ENCODE results near the gene EFCAB5.
"Not testable (repeated sequence)": the region's sequence is repeated elsewhere in the genome, so short reads cannot be mapped to it uniquely, and the experiment has no call there.

The EFCAB5 gene

DNA sequence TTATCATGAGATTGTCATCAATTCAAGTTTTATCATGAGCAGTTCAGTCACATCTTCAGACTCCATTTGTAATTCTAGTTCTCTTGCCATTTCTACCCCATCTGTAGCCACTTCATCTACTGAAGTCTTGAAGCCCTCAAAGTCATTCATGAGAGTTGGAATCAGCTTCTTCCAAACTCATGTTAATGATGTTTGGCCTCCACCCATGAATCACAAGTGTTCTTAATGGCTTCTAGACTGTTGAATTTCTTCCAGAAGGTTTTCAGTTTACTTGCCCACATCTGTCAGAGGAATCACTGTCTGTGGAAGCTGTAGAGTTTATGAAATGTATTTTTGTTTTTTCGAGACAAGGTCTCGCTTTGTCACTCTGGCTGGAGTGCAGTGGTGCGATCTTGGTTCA is 191.2 kb downstream of the EFCAB5 start:
- Histone ChIP-seq H3K79me2 (ENCODE audit: insufficient read depth, low read length) (peaks cover 82% of the 10 kb centered on the region), H3K4me2 (ENCODE audit: insufficient read depth, low read length) (no peak overlapping the region), H3K4me1 (ENCODE audit: insufficient read depth, low read length) (no peaks in the 10 kb centered on the region), H2AFZ (ENCODE audit: low read depth, low read length) (no peak overlapping the region), H3K9me3 (ENCODE audit: insufficient read depth, low read length, severe bottlenecking) (no peaks in the 10 kb centered on the region), H3K4me3 (ENCODE audit: low read depth in 1 of 2, low read length in 2 of 2) (no peak overlapping the region), H4K20me1 (ENCODE audit: insufficient read depth, low read length) (peaks cover 6% of the 10 kb centered on the region; the same call in 1 of the 2 replicates), H3K9ac (ENCODE audit: low read depth, low read length) (no peak overlapping the region), H3K27me3 (ENCODE audit: insufficient read depth, low read length, poor library complexity) (no peaks in the 10 kb centered on the region), H3K36me3 (ENCODE audit: insufficient read depth, low read length) (peaks cover 46% of the 10 kb centered on the region), H3K27ac (ENCODE audit: low read length) (no peak overlapping the region)
- no peak for ATAC-seq (ENCODE audit: insufficient read depth, low read depth)
- TF ChIP-seq EZH2 (IDR thresholded peaks at IDR 0.05; ENCODE audit: borderline replicate concordance, low read depth, low read length, severe bottlenecking) (no peak), CTCF (IDR thresholded peaks at IDR 0.05; ENCODE audit: borderline replicate concordance, extremely low read depth, low read length, poor library complexity, severe bottlenecking) (no peak)
- DNase-seq: no peak

DNA sequence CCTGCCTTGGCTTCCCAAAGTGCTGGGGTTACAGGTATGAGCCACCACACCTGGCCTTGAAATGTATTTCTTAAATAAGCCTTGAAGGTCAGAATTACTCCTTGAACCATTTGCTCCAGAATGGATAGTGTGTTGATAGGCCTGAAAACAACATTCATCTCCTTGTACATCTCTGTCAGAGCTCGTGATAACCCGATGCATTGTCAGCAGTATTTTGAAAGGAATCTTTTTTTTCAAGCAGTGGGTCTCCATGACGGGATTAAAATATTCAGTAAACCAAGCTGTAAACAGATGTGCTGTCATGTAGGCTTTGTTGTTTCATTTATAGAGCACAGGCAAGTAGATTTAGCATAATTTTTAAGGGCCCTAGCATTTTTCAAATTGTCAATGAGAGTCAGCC is 191.8 kb downstream of the EFCAB5 start:
- Histone ChIP-seq H3K9me3 (ENCODE audit: insufficient read depth, low read length, severe bottlenecking) (no peaks in the 10 kb centered on the region), H3K4me3 (ENCODE audit: low read depth in 1 of 2, low read length in 2 of 2) (no peak overlapping the region), H3K4me2 (ENCODE audit: insufficient read depth, low read length) (no peak overlapping the region), H3K27me3 (ENCODE audit: insufficient read depth, low read length, poor library complexity) (no peaks in the 10 kb centered on the region), H3K4me1 (ENCODE audit: insufficient read depth, low read length) (no peaks in the 10 kb centered on the region), H3K9ac (ENCODE audit: low read depth, low read length) (no peak overlapping the region), H3K27ac (ENCODE audit: low read length) (no peak overlapping the region), H2AFZ (ENCODE audit: low read depth, low read length) (no peak overlapping the region), H3K79me2 (ENCODE audit: insufficient read depth, low read length) (peaks cover 84% of the 10 kb centered on the region), H3K36me3 (ENCODE audit: insufficient read depth, low read length) (peaks cover 48% of the 10 kb centered on the region), H4K20me1 (ENCODE audit: insufficient read depth, low read length) (peaks cover 6% of the 10 kb centered on the region; the same call in 1 of the 2 replicates)
- DNase-seq (no peak), ATAC-seq (ENCODE audit: insufficient read depth, low read depth) (no peak)
- TF ChIP-seq CTCF (IDR thresholded peaks at IDR 0.05; ENCODE audit: borderline replicate concordance, extremely low read depth, low read length, poor library complexity, severe bottlenecking) (no peak), EZH2 (IDR thresholded peaks at IDR 0.05; ENCODE audit: borderline replicate concordance, low read depth, low read length, severe bottlenecking) (no peak)

GRCh38 chr17:30134551-30134950 is 193.1 kb downstream of the EFCAB5 start:
- no peak for TF ChIP-seq CTCF (IDR thresholded peaks at IDR 0.05; ENCODE audit: borderline replicate concordance, extremely low read depth, low read length, poor library complexity, severe bottlenecking)
- no peak for TF ChIP-seq EZH2 (IDR thresholded peaks at IDR 0.05; ENCODE audit: borderline replicate concordance, low read depth, low read length, severe bottlenecking)
- Histone ChIP-seq H3K27ac (ENCODE audit: low read length) (no peak overlapping the region), H3K4me3 (ENCODE audit: low read depth in 1 of 2, low read length in 2 of 2) (no peak overlapping the region), H3K36me3 (ENCODE audit: insufficient read depth, low read length) (peaks cover 47% of the 10 kb centered on the region), H4K20me1 (ENCODE audit: insufficient read depth, low read length) (peaks cover 9% of the 10 kb centered on the region; the same call in 1 of the 2 replicates), H3K4me2 (ENCODE audit: insufficient read depth, low read length) (no peak overlapping the region), H2AFZ (ENCODE audit: low read depth, low read length) (no peak overlapping the region), H3K79me2 (ENCODE audit: insufficient read depth, low read length) (peaks cover 87% of the 10 kb centered on the region), H3K4me1 (ENCODE audit: insufficient read depth, low read length) (no peaks in the 10 kb centered on the region), H3K27me3 (ENCODE audit: insufficient read depth, low read length, poor library complexity) (no peaks in the 10 kb centered on the region), H3K9ac (ENCODE audit: low read depth, low read length) (no peak overlapping the region), H3K9me3 (ENCODE audit: insufficient read depth, low read length, severe bottlenecking) (no peaks in the 10 kb centered on the region)
- ATAC-seq (ENCODE audit: insufficient read depth, low read depth) (no peak), DNase-seq (no peak)

DNA sequence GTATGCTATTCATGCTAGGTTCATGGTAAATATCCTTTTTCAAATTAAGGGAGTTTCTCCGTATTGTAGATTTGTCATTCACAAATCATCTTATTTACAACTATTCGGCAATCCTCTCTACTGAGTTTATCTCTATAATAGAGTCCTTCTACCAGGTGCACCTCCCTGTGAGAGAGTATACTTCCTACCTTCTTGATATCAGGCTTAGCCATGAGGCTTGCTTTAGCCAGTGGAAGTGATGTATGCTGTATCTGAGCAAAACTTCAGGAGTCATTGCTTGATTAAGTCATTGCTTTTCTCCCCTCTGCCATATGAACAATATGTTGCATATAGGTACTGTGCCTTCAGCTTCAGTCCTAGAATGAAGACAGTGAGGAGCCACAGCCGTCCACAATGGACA is 195.7 kb downstream of the EFCAB5 start:
- H2AFZ ChIP-seq (ENCODE audit: low read depth, low read length): no peak overlapping the region
- H3K27me3 ChIP-seq (ENCODE audit: insufficient read depth, low read length, poor library complexity): no peaks in the 10 kb centered on the region
- no peaks in the 10 kb centered on the region for H3K9me3 ChIP-seq (ENCODE audit: insufficient read depth, low read length, severe bottlenecking)
- no peak for TF ChIP-seq CTCF (IDR thresholded peaks at IDR 0.05; ENCODE audit: borderline replicate concordance, extremely low read depth, low read length, poor library complexity, severe bottlenecking)
- no peak for TF ChIP-seq EZH2 (IDR thresholded peaks at IDR 0.05; ENCODE audit: borderline replicate concordance, low read depth, low read length, severe bottlenecking)
- DNase-seq (no peak), ATAC-seq (ENCODE audit: insufficient read depth, low read depth) (no peak)
- H3K4me1 ChIP-seq (ENCODE audit: insufficient read depth, low read length): no peaks in the 10 kb centered on the region
- peaks cover 10% of the 10 kb centered on the region; the same call in 1 of the 2 replicates for H4K20me1 ChIP-seq (ENCODE audit: insufficient read depth, low read length)
- no peak overlapping the region for H3K27ac ChIP-seq (ENCODE audit: low read length)
- peaks cover 41% of the 10 kb centered on the region for H3K36me3 ChIP-seq (ENCODE audit: insufficient read depth, low read length)
- H3K4me3 ChIP-seq (ENCODE audit: low read depth in 1 of 2, low read length in 2 of 2): no peak overlapping the region
- peaks cover 86% of the 10 kb centered on the region for H3K79me2 ChIP-seq (ENCODE audit: insufficient read depth, low read length)
- H3K4me2 ChIP-seq (ENCODE audit: insufficient read depth, low read length): no peak overlapping the region
- no peak overlapping the region for H3K9ac ChIP-seq (ENCODE audit: low read depth, low read length)

- DNase-seq; H3K4me2 ChIP-seq (ENCODE audit: insufficient read depth, low read length); H3K36me3 ChIP-seq (ENCODE audit: insufficient read depth, low read length); H3K4me3 ChIP-seq (ENCODE audit: low read depth in 1 of 2, low read length in 2 of 2); H3K27me3 ChIP-seq (ENCODE audit: insufficient read depth, low read length, poor library complexity); H3K9me3 ChIP-seq (ENCODE audit: insufficient read depth, low read length, severe bottlenecking); H3K27ac ChIP-seq (ENCODE audit: low read length); ATAC-seq (ENCODE audit: insufficient read depth, low read depth); H2AFZ ChIP-seq (ENCODE audit: low read depth, low read length); H3K9ac ChIP-seq (ENCODE audit: low read depth, low read length); H3K4me1 ChIP-seq (ENCODE audit: insufficient read depth, low read length): not testable (repeated sequence)
- Histone ChIP-seq H4K20me1 (ENCODE audit: insufficient read depth, low read length) (peaks cover 10% of the 10 kb centered on the region; the same call in 1 of the 2 replicates), H3K79me2 (ENCODE audit: insufficient read depth, low read length) (peaks cover 74% of the 10 kb centered on the region)
Observed at GRCh38 chr17:30147860-30148259, 206.4 kb downstream of the EFCAB5 start.

Measured in DND-41 (cell line).